GM12801 (cell line): ENCODE measurements around the gene TMEM130.

ENCODE experiments used
- CTCF ChIP-seq: IDR thresholded peaks from one replicate; pipeline ENCODE4 v1.5.1; 2011; ENCODE audit warnings: control low read depth; ENCODE audit not compliant: insufficient read length; ENCODE audit errors: extremely low read depth

The TMEM130 gene

GRCh38 chr7:98840096-98840495 lies 29.7 kb downstream of the TMEM130 start:
- no peak for TF ChIP-seq CTCF

GRCh38 chr7:98837630-98837972 lies 32.2 kb downstream of the TMEM130 start:
- TF ChIP-seq CTCF = no peak

- no peak for TF ChIP-seq CTCF
These were observed 32.8 kb downstream of the TMEM130 start for GRCh38 chr7:98836811-98837629.

- no peak for TF ChIP-seq CTCF
These were observed 34.9 kb downstream of the TMEM130 start for GRCh38 chr7:98834949-98835348.

GRCh38 chr7:98833022-98833421 lies 36.8 kb downstream of the TMEM130 start:
- no peak for TF ChIP-seq CTCF

- TF ChIP-seq CTCF = no peak
These were observed 38.1 kb downstream of the TMEM130 start for GRCh38 chr7:98831641-98832221.

- no peak for TF ChIP-seq CTCF
These were observed 38.8 kb downstream of the TMEM130 start for GRCh38 chr7:98830972-98831548.
